Adipocyte (in vitro differentiated cells): ENCODE results near the gene IDUA.
A peak's percentile ranks its signal among the peaks of the same experiment; 100 is the strongest.

Source experiments
- DNase-seq: peaks from one replicate; pipeline ENCODE4 v3.0.0-alpha.2; 2015; ENCODE audit warnings: low read depth
- H3K27me3 ChIP-seq: replicated peaks from 2 replicates; pipeline ENCODE4 v1.7.0; 2013; ENCODE audit warnings: mild to moderate bottlenecking, low read length, moderate library complexity; ENCODE audit not compliant: control insufficient read depth, insufficient read depth
- H3K36me3 ChIP-seq: 2 replicates; pipeline ENCODE4 v1.7.0; 2013; ENCODE audit warnings: low read length, mild to moderate bottlenecking, moderate library complexity; ENCODE audit not compliant: control insufficient read depth, insufficient read depth, severe bottlenecking
- H3K4me1 ChIP-seq: 2 replicates; pipeline ENCODE4 v1.7.0; 2013; ENCODE audit warnings: mild to moderate bottlenecking, low read length, moderate library complexity; ENCODE audit not compliant: control insufficient read depth, insufficient read depth
- H3K4me3 ChIP-seq: 2 replicates; pipeline ENCODE4 v1.7.0; 2013; ENCODE audit warnings: mild to moderate bottlenecking, low read length, moderate library complexity
- H3K9ac ChIP-seq: 2 replicates; pipeline ENCODE4 v1.7.0; 2013; ENCODE audit warnings: mild to moderate bottlenecking, low read length, moderate library complexity
- H3K9me3 ChIP-seq: 2 replicates; pipeline ENCODE4 v1.7.0; 2013; ENCODE audit warnings: mild to moderate bottlenecking, low read length, moderate library complexity; ENCODE audit not compliant: control insufficient read depth

The IDUA gene

DNA sequence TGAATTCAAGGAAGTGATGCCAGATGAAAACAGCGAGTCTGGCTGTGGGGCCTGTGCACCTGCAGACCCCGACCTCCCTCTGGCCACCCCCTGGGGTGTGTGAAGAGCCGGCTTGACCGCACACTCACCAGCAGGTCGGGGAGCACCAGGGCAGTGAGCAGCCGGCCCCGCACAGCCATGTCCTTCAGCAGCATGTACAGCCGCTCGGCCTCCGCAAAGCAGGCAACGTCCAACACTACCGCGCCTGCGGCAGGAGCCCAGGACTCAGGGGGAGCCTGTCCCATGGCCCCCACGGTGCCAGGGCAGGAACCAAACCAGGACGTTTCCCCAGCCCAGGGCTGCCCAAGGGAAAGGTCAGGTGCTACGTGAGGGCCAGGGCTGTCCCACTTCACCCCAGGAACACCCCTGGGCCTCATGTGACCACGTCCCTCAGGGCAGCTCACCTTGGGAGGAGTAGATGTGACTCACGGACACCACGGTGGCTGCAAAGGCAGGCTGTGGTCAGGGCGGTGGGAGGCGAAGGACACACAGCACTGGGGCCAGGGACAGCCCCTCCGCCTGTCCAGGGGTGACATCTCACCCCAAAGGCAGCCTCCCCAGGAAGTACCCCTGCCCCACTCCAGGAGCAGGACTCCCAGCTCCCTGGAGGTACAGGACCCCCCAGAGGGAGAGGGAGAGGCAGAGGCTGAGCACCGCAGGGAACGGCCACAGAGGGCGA is 21.6 kb upstream of the IDUA start:
- no peak for DNase-seq
- H3K4me3 ChIP-seq = no peak overlapping the region
- H3K27me3 ChIP-seq = no peaks in the 10 kb centered on the region
- H3K4me1 ChIP-seq = no peaks in the 10 kb centered on the region
- H3K36me3 ChIP-seq = peaks cover 43% of the 10 kb centered on the region
- no peak overlapping the region for H3K9ac ChIP-seq
- no peaks in the 10 kb centered on the region for H3K9me3 ChIP-seq

DNA sequence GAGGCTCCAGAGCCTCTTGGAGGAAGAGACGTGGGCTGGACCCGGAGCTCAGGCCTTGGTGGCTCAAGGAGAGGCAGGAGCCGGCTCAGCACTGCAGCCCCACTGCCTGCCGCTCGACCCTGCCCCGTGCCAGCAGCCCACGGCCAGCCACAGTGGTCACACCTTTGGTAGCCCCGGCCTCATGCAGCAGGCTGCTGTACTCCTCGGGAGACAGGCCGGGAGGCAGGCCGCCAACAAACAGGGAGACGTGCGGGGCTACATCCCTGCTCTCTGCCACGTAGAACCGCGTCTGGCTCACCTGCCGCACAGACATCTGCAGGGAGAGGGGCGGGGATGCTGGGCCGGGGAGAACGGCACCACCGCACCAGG is 21.1 kb upstream of the IDUA start:
- Histone ChIP-seq H3K36me3 (peaks cover 39% of the 10 kb centered on the region), H3K27me3 (no peaks in the 10 kb centered on the region), H3K4me3 (no peak overlapping the region), H3K9ac (no peak overlapping the region), H3K9me3 (no peaks in the 10 kb centered on the region), H3K4me1 (no peaks in the 10 kb centered on the region)
- no peak for DNase-seq

DNA sequence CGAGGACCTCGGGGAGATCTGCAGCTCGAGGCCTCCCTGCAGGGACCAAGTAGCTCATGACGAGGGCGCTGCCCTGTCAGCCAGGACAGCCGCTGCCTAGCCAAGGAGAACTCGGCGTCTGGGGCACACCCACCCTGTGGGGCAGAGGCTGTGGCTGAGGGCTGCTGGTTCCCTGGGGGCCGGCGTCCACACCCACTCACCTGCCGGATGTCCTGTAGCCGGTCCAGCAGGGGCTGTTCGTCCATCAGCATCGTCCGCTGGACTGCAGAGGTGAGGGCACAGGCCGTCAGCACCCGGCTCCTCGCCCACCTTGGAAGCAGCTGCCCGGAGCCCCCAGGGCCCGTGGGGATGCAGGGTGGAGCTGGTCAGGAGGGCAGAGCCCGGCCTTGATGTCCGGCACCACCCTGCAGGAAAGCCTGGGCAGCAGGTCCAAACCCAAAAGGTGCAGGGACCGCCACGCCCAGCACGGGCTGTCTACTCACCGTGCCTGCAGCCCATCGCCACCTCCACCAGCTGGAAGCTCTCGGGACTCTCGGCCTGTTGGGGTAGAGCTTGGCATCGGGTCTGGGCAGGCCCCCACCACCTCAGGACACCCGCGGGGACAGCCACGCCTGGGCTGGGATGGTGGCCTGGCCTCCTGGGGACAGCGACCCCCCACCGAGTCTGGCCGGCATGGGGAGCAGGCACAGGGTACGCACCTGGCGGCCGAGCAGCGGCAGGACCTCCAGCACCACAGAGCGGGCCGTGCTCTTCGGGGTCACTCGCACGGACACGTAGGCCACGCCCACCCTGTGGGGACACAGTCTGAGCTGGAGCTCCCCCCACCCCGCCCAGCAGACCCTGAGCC is 20.4 kb upstream of the IDUA start:
- no peak overlapping the region for H3K4me3 ChIP-seq
- no peak overlapping the region for H3K9ac ChIP-seq
- H3K9me3 ChIP-seq = no peaks in the 10 kb centered on the region
- H3K36me3 ChIP-seq = peaks cover 36% of the 10 kb centered on the region
- no peaks in the 10 kb centered on the region for H3K27me3 ChIP-seq
- DNase-seq = no peak
- H3K4me1 ChIP-seq = peaks cover 7% of the 10 kb centered on the region

DNA sequence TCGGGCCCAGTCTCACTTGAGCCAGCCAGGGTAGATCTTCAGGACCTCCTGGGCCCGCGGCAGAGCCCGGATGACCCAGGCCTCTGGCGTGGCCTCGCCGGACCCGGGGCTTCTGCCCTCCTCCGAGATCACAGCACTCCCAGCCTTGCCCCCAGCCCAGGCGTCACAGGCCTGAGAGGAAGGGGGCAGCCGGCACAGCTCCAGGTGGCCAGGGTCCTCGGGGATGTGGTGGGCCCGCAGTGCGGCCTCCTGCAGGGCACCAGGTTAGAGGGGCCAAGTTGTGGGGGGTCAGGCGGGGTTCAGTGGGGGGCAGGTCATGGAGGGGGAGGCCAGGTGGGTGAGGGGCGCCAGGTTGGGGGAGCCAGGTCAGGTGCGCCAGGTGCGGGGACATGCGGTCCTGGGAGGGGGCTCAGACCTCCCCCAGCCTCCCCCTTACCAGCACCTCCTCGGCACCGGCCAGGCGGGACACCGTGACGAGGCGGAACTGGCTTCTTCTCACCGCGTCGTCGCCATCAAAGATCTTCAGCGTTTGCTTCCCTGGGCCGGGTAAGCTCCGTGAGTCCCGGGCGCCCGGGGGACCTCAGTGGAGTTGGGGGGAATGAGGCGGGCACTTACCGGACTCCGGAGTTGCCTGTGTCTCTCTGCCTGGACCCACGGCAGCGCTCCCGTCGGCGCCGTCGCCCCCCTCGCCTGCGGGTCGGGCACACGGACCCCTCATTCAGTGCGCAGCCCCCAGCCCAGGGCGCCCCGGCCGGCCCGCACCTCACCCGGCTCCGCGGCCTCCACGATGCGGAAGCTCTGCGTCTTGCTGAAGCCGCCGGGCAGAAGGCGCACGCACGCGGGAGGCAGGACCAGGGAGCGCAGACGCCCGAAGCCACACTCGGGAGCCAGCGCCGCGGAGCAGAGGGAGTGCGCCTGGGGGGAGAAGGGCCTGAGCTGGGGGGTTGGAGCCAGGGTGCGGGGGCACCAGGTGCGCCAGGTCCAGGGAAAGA is 19.4 kb upstream of the IDUA start:
- no peak overlapping the region for H3K4me3 ChIP-seq
- peaks cover 27% of the 10 kb centered on the region for H3K36me3 ChIP-seq
- H3K27me3 ChIP-seq = no peaks in the 10 kb centered on the region
- peaks cover 15% of the 10 kb centered on the region for H3K4me1 ChIP-seq
- H3K9ac ChIP-seq = no peak overlapping the region
- no peaks in the 10 kb centered on the region for H3K9me3 ChIP-seq
- no peak for DNase-seq

DNA sequence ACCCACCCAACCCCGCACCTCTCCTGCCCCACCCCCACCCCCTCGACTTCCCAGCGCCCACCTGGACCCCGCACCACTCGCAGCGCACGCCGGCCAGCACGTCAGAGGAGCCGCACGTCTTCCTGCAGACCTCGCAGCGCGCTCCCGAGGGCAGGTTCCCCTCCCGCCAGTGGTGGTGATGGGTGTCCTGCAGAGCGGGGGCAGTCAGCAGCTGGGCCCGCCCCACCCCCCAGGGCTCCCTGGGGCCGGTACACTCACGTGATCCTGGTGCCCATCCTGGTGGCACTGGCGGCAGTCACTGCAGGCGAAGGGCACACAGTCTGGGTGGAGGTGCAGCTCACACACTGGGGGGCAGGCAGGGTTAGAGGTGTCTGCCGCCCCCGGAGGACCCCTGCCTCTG is 18.6 kb upstream of the IDUA start:
- H3K9ac ChIP-seq = no peak overlapping the region
- DNase-seq = no peak
- no peaks in the 10 kb centered on the region for H3K27me3 ChIP-seq
- peaks cover 24% of the 10 kb centered on the region for H3K36me3 ChIP-seq
- no peak overlapping the region for H3K4me3 ChIP-seq
- peaks cover 15% of the 10 kb centered on the region for H3K4me1 ChIP-seq
- H3K9me3 ChIP-seq = no peaks in the 10 kb centered on the region

DNA sequence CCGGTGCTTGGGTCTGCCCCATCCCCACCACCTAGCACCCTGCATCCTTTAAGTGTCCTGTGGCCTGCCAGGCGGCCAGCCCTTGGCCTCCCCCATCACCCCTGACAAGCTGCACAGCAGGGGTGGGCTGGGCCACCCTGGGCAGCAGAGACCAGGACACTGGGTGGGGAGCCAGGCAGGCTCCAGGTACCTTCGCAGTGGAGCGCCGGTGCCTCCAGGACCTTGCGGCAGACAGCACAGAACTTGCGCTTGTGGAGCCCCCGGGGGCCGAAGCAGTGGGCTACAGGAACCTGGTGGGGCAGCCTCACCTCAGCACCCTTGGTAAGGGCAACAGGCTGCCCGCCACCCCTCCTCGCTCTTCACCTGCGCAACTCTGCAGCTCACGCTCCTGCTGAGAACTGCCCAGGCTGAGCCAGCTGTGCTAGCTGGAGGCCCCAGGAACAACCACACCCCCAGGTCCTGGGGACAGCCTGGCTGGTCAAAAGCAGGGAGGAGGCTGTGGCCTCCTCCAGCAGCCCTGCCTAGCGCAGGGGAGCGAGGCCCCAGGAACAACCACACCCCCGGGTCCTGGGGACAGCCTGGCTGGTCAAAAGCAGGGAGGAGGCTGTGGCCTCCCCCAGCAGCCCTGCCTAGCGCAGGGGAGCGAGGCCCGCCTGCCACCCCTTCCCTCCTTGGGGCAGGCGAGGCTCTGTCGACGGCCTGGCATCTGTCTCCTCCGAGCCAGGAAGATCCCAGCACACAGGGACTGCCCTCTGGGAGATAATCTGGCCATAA is 18.0 kb upstream of the IDUA start:
- DNase-seq = no peak
- Histone ChIP-seq H3K27me3 (no peaks in the 10 kb centered on the region), H3K4me1 (peaks cover 15% of the 10 kb centered on the region), H3K9ac (no peak overlapping the region), H3K4me3 (no peak overlapping the region), H3K36me3 (peaks cover 24% of the 10 kb centered on the region), H3K9me3 (no peaks in the 10 kb centered on the region)

DNA sequence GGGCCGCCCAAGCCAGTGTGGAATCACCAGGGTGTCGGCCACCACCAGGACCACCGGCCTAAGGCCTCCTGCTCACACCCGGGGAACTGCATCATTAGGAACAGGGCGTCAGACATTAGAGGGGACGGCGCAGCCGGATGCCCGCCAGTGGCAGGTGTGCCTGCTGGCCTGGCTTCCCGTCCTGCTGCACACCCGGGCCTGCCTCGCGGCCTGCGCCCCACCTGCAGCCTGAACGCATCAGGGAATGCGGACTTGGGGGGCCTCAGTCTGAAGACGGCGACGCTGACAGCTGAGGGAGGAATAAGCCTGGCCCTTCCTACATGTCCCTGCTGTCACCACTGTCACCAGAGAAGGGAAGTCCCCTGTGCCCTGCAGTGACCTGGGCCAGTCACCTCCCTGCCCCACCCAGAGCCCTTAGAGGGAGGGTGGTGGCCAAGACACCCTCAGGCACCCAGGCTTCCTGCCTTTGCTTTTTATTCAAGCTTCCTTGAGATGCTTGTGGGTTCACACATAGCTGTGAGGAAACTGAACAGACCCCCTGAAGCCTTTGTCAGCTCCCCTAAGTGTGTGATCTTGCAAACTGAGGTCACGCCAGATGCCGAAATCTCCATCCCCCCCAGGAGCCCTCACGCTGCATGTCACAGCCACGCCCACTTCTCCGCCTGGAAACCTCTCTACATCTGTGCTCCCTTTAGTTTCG is 16.6 kb upstream of the IDUA start:
- no peak for DNase-seq
- Histone ChIP-seq H3K27me3 (no peaks in the 10 kb centered on the region), H3K9ac (no peak overlapping the region)

DNA sequence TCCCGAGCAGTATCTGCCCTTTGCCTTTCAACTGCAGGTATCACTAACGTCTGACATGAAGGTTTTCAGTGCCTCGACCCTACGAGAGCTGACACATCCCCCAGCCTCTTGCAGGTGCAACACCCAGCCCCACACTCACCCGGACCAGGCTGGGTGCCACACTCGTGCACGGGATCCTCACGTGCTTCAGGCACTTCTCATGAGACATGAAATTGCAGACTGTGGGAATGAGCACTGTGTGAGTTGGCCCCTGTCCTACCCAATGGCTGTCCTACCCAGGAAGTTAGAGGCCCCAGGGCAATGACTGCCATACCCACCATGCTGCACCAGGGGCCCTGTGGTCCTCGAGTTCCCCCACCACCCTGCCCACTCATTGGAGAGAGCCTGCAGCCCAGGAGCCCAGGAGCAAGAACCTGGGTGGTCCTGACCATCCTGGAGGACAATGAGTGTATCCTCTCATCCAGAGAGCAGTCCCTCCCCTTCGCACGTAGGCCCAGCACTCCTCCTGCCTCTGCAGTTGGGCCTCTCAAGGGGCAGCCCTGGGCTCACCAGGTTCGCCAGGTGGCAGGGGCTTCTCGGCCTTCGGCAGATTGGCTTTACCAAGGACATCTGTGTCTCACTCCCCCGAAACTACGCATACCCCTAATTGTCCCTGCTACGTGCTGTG is 15.9 kb upstream of the IDUA start:
- no peak for DNase-seq
- H3K9me3 ChIP-seq = no peaks in the 10 kb centered on the region
- H3K9ac ChIP-seq = no peak overlapping the region
- no peak overlapping the region for H3K4me3 ChIP-seq
- no peaks in the 10 kb centered on the region for H3K27me3 ChIP-seq
- H3K36me3 ChIP-seq = peaks cover 9% of the 10 kb centered on the region
- peaks cover 15% of the 10 kb centered on the region for H3K4me1 ChIP-seq

More for the DNA sequence above, 16.6 kb upstream of the IDUA start:
- Histone ChIP-seq H3K4me3 (no peak overlapping the region), H3K9me3 (no peaks in the 10 kb centered on the region), H3K4me1 (peaks cover 15% of the 10 kb centered on the region), H3K36me3 (peaks cover 16% of the 10 kb centered on the region)

DNA sequence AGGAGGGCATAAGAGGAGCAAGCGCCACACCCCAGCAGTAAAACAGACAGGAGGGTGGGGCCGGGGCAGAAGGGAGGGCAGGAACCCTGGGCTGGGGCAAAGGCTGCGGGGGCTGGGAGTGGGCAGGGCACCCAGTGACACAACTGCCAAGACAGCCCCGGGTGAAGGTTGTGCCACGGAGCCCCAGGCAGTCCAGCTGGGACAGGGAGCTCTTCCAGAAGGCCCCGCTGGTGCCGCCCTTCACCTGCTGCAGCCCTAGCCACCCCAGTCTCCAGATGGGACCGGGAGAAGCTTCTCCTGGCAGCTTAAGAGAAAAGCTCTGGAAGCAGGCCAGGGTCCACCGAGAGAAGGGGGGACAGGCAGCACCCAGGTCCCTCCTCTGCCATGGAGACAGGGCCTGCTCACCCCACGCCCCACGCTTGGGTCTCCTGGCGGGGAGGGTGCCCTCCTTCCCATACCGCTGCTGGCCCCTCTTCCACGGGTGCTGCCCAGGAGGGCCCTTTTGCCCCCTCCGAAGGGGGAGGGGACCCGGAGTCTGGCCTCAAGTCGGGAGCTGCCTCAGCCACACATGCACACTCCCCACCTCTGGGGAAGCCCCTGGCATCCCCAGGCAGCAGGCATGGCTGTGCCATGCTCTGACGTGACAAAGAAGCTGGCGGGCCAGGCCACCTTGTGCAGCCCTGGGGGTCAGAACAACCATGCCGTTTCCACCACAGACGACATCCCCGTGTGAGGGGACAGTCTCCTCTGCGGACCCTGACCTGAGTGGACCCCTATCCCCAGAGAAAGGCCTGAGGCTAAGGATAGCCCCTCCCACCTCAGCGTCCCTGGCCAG is 15.0 kb upstream of the IDUA start:
- peak overlapping the region; percentile 85 for H3K9ac ChIP-seq
- no peaks in the 10 kb centered on the region for H3K36me3 ChIP-seq
- peak overlapping the region; percentile 87 for H3K4me3 ChIP-seq
- H3K4me1 ChIP-seq = peaks cover 15% of the 10 kb centered on the region
- no peaks in the 10 kb centered on the region for H3K27me3 ChIP-seq
- no peaks in the 10 kb centered on the region for H3K9me3 ChIP-seq
- DNase-seq = no peak
